Fibroblast of pulmonary artery (primary cell): ENCODE results near the gene GPC5.

ENCODE experiments used
- DNase-seq: peaks from one replicate; pipeline ENCODE4 v3.0.0-alpha.2; 2010; ENCODE audit warnings: low read depth
- H3K4me3 ChIP-seq: replicated peaks from 2 replicates; pipeline ENCODE4 v1.5.1; 2011; ENCODE audit warnings: low read depth, mild to moderate bottlenecking, control low read depth, low read length, moderate library complexity
- CTCF ChIP-seq: IDR thresholded peaks from 2 replicates; pipeline ENCODE4 v1.5.1; 2011; ENCODE audit warnings: mild to moderate bottlenecking, control low read depth, low read length, inconsistent platforms; ENCODE audit errors: missing control alignments

The GPC5 gene

GRCh38 chr13:92312823-92313222 is 914.4 kb downstream of the GPC5 start:
- no peak overlapping the region for H3K4me3 ChIP-seq
- TF ChIP-seq CTCF, result no peak
- no peak for DNase-seq

GRCh38 chr13:92313382-92313781 is 915.0 kb downstream of the GPC5 start:
- DNase-seq, result peak; percentile 27

GRCh38 chr13:92315265-92315664 is 916.8 kb downstream of the GPC5 start:
- H3K4me3 ChIP-seq, result no peak overlapping the region
- no peak for DNase-seq
- no peak for TF ChIP-seq CTCF

More at GRCh38 chr13:92313382-92313781, 915.0 kb downstream of the GPC5 start:
- no peak for TF ChIP-seq CTCF
- no peak overlapping the region for H3K4me3 ChIP-seq

- no peak for DNase-seq
- no peak for TF ChIP-seq CTCF
- no peak overlapping the region for H3K4me3 ChIP-seq
Observed at GRCh38 chr13:92316030-92316429, 917.6 kb downstream of the GPC5 start.

- peak; percentile 83 for DNase-seq
- no peak for TF ChIP-seq CTCF
- no peak overlapping the region for H3K4me3 ChIP-seq
Observed at GRCh38 chr13:92317066-92317465, 918.6 kb downstream of the GPC5 start.

GRCh38 chr13:92320323-92320722 is 921.9 kb downstream of the GPC5 start:
- TF ChIP-seq CTCF, result no peak
- no peak for DNase-seq
- no peak overlapping the region for H3K4me3 ChIP-seq

- DNase-seq, result no peak
- no peak for TF ChIP-seq CTCF
- no peak overlapping the region for H3K4me3 ChIP-seq
Observed at GRCh38 chr13:92321174-92321573, 922.8 kb downstream of the GPC5 start.
